Stimulated activated CD8-positive, alpha-beta memory T cell treated with anti-CD3 and anti-CD28 coated beads, Interleukin-4, amount 100 ng/mL, for 4 hours (primary cell): ENCODE results near the gene GINS2.

Experiments
- DNase-seq, 2 donors: peaks; one replicate each; pipeline ENCODE4 v3.0.0-alpha.2; 2020; ENCODE audit warnings: low read depth in 2 of 2, low spot score in 1 of 2

Gene GINS2

GRCh38 chr16:85641776-85642176 is 47.0 kb downstream of the GINS2 start:
- DNase-seq, result no peak

- DNase-seq, result no peak
These were observed 47.4 kb downstream of the GINS2 start for GRCh38 chr16:85641305-85641704.

- no peak for DNase-seq
These were observed 48.2 kb downstream of the GINS2 start for GRCh38 chr16:85640585-85640984.

GRCh38 chr16:85640254-85640558 is 48.5 kb downstream of the GINS2 start:
- DNase-seq, result no peak

- DNase-seq, result no peak
These were observed 49.1 kb downstream of the GINS2 start for GRCh38 chr16:85639529-85640253.

- no peak for DNase-seq
These were observed 49.9 kb downstream of the GINS2 start for GRCh38 chr16:85638695-85639409.

GRCh38 chr16:85637808-85638647 is 50.7 kb downstream of the GINS2 start:
- DNase-seq, result no peak

- DNase-seq, result no peak
These were observed 51.5 kb downstream of the GINS2 start for GRCh38 chr16:85637061-85637807.

- DNase-seq, result no peak
These were observed 52.4 kb downstream of the GINS2 start for GRCh38 chr16:85636234-85636812.

GRCh38 chr16:85635545-85636140 is 53.1 kb downstream of the GINS2 start:
- DNase-seq, result no peak

GRCh38 chr16:85634747-85635544 is 53.8 kb downstream of the GINS2 start:
- no peak for DNase-seq

GRCh38 chr16:85633888-85634287 is 54.9 kb downstream of the GINS2 start:
- no peak for DNase-seq

GRCh38 chr16:85633438-85633743 is 55.4 kb downstream of the GINS2 start:
- no peak for DNase-seq

- no peak for DNase-seq
These were observed 55.9 kb downstream of the GINS2 start for GRCh38 chr16:85632709-85633437.

GRCh38 chr16:85631802-85632393 is 56.9 kb downstream of the GINS2 start:
- DNase-seq, result no peak

GRCh38 chr16:85631230-85631629 is 57.5 kb downstream of the GINS2 start:
- DNase-seq, result no peak

- DNase-seq, result no peak
These were observed 58.9 kb downstream of the GINS2 start for GRCh38 chr16:85629853-85630252.

GRCh38 chr16:85629326-85629725 is 59.4 kb downstream of the GINS2 start:
- no peak for DNase-seq

- no peak for DNase-seq
These were observed 60.1 kb downstream of the GINS2 start for GRCh38 chr16:85628645-85629044.
